H1 (cell line): ENCODE data around the gene CREG2. TPM values are rescaled to one million over a fixed set of nuclear protein-coding genes. Genes with fewer than 3 reads are reported as not detected.

Source experiments
- TEAD4 ChIP-seq: IDR thresholded peaks from 2 replicates; pipeline ENCODE4 v1.6.1; 2012; ENCODE audit warnings: low read depth, low read length, inconsistent platforms, mixed read lengths
- polyA plus RNA-seq, 7 experiments: library from polyadenylated mRNA; depleted of rRNA in 3 of 7; stranded (reverse) in 5 of 7; unstranded in 2 of 7; fragments of >200 nt in 5 of 7; fragments of 200-250 nt in 2 of 7; gene quantifications; 1 replicate in 5 of 7; 2 replicates in 1 of 7; 4 replicates in 1 of 7; pipeline versions ENCODE4 v1.2.1 to v1.2.3, GENCODE V29; 2011 to 2013; ENCODE audit warnings: missing spikeins in 2 of 7, mixed read lengths in 2 of 7
- total RNA-seq: library from RNA; stranded (reverse); fragmentation: NEBNext Ultra II Directional; extraction: Animal tissue kit (Norgen Biotek cat#: 25700); gene quantifications from 2 replicates; pipeline ENCODE4 v1.2.1, GENCODE V29; 2021

CREG2 gene
- total and polyA plus RNA-seq, 2 of the 8 experiments (the other 6 are each of a cell fraction or from before 2014, with no cell fraction given) = 2.0 to 2.2 TPM

DNA sequence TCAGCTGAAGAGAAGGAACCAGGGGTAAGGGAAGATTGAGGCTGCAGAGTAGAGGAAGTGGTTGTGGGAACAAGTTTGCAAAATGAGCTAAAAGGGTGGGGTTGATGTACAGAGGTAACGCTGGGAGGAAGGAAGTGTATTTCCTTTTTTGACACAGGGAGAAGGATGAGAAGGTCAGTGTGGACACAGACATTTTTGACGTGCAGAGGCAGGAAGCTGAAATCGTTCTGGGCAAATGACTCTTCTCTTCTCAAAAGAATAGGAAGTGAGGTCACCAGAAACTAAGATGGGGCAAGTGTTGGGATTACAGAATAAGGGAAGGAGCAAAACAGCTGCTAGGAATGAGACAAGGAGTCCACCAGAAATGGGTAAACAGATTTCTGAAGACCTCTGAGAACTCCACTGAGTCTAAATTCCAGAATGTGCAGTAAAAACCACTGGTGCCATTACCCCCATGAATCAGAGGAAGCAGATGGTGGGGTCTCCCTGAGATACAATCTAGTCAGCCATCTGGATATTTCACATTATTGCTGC lies 58.8 kb downstream of the CREG2 start (continued):
- no peak for TF ChIP-seq TEAD4
